Measurements from ENCODE around the gene PER3. TPM values are rescaled to one million over a fixed set of nuclear protein-coding genes. Genes with fewer than 3 reads are reported as not detected.

The PER3 gene
- total RNA-seq, 1 donor from 2014 or later = 3.2 TPM

GRCh38 chr1:7869136-7869920 lies 85.2 kb downstream of the PER3 start:
- intact Hi-C loops (cut with micrococcal nuclease) = no loop called here

DNA sequence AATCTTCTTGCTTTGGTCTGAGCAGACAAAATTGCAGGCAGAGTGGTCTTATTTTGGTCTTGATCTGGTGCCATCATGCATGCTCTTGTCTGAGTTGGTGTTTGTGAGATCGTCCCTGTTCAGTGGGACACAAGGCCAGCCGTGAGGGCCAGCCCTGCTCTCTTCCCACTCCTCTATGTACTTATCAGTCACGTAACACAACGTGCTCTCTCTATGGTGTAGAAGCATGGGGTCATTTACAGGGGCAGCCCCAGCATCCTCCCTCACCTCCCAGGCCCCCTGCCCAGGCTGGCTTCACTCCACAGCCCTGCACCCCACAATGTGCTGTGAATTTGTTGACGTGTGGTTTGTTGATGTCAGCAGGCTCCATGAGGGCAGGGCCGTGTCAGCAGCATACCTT lies 87.0 kb downstream of the PER3 start:
- intact Hi-C loops (cut with micrococcal nuclease) = no loop called here

GRCh38 chr1:7873801-7874795 lies 90.0 kb downstream of the PER3 start:
- intact Hi-C loops (cut with micrococcal nuclease) = no loop called here

DNA sequence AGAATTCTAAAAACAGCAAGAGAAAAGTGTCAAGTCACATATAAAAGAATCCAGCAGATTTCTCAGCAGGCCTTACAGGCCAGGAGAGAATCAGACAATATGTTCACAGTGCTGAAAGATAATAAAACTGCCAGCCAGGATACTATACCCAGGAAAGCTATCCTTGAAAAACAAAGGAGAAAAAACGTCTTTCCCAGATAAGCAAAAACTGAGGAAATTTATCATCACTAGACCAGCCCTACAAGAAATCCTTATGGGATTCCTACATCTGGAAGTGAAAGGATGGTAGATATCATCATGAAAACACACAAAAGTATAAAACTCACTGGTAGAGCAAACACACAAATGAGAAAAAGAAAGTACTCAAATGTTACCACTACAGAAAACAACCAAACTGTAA lies 93.9 kb downstream of the PER3 start:
- intact Hi-C loops (cut with micrococcal nuclease) = no loop called here

DNA sequence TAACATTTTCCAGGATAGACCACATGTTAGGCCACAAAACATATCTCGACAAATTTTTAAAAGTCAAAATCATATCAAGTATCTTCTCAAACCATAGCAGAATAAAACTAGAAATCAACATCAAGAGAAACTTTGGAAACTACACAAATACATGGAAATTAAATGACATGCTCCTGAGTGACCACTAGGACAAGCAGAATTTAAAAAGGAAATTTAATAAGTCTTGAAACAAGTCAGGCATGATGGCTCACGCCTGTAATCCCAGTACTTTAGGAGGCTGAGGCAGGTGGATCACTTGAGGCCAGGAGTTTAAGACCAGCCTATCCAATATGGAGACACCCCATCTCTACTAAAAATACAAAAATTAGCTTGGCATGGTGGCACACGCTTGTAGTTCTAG lies 95.1 kb downstream of the PER3 start:
- intact Hi-C loops (cut with micrococcal nuclease) = no loop called here

DNA sequence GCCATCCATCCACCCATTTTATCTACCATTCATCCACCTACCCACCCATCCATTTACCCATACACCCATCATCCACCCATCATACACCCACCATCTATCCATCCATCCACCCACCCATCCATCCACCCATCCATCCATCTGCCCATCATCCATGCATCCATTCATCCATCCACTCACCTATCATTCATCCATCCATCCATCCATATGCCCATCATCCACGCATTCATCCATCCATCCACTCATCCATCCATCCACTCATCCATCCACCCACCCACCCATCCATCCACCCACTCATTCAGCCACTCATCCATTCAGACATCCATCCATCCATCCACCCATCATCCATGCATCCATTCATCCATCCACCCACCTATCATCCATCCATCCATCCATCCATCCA lies 100.7 kb downstream of the PER3 start:
- intact Hi-C loops (cut with micrococcal nuclease) = no loop called here

DNA sequence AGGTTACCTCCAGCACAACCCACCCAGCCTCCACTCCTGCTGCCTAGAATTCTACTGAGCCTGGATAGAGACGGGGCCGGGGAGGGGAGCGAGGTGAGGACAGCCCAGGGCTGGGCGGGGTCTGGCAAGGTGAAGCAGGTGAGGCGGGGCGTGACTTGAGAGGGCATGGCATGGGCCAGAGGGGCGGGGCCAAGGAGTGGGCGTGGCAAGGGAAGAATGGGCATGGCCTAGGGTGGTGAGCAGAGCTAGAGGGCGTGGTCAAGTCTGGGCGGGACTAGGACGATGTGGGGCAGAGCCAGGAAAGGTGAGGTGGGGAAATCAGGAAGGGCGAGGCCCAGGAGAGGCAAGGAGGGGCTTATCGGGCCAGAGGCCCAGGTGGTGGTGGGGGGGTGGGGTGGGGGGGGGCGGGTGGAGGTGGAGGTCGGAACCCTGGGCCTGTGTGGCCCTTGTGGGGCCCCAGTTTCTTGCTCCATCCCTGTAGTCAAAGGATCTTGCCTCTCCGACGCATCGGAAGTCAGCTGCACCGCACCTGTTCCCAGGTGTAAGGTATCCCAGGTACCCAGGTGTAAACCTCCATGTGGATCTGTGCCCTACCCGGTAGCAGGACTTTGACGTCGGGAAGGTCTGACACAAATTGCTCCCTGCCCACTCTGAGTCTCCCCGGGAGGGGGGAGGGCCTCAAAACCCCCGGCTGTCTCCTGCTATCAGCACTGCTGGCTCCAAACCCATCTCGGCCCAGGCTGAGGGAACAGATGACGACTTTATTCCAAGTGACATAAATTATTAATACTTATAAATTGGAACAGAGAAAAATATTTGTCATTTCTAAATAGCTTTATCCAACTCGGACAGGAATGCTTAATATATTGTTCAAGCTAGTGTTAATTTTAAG lies 101.7 kb downstream of the PER3 start:
- intact Hi-C loops (cut with micrococcal nuclease) = no loop called here

GRCh38 chr1:7886405-7886745 lies 102.3 kb downstream of the PER3 start:
- intact Hi-C loops (cut with micrococcal nuclease) = no loop called here

DNA sequence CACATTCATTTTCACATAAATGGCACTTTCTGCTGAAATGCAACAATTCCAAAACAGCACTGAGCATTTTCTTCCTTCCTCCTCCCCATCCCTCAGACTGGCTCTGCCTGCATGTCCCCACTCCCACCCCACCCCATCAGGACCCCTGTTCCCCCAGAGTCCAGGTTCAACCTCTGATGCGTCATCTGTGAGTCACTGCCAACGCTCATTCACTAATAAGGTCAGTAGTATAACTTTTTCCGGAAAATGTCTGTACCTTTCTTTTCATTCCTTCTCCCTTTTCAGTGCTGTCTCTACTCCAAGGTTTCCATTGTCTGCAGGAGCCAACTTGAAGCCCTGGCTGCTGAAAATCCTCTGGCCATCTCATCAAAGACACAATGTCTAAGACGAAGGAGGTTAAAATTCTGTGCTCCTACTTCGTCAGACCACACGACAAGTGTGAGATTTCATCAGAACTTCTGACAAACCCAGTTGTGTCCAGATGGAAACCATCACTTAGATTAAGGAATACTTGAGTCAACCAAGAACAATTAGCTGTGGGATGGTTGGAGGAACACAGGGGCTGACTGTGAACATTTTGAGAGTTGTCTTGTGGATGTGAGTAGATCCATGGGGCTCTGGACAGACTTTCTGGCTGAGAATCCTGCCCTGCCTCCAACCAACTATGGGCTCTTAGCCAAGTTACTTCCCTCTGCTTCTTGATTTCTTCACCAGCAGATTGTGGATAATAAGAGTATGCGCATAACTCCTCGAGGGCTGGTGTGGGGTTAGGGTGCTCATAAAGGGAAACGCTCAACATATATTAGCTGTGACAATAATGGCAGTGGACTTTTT lies 104.4 kb downstream of the PER3 start:
- intact Hi-C loops (cut with micrococcal nuclease) = no loop called here

GRCh38 chr1:7890853-7891252 lies 106.8 kb downstream of the PER3 start:
- intact Hi-C loops (cut with micrococcal nuclease) = no loop called here

GRCh38 chr1:7891804-7892203 lies 107.7 kb downstream of the PER3 start:
- intact Hi-C loops (cut with micrococcal nuclease) = no loop called here

DNA sequence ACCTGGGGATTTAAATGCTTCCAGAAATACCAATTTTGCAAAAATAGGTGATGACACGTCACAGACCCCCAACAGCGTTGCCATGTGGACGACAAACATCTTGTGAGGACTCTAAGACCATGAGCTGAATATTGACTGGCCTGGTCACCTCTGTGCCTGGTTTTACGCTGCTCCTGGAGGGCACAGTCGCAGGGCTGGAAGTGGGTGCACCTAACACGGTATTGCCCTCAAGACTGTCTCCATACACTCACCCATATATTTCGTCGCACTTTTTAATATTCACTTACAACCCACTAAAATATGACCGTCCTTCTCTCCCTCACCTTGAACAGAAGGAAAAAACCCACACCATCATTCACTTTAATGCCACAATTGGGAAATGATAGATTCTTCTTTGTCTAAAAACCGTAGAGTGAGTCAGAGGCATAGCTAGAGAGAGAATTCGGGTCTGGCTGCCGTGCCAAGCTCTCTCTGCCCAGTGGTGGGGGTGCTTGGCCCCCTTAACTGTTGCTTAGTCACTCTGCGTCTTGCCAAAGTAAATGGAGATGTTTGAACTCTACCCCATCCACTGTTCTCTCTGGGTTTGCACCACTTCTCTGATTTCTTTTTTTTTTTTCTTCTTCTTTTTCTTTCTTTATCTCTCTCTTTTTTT lies 109.6 kb downstream of the PER3 start:
- intact Hi-C loops (cut with micrococcal nuclease) = no loop called here

Other genes starting within 250 kb of the PER3 start
- gene VAMP3, start 13.0 kb upstream of the PER3 start, total RNA-seq = 34.4 and 38.2 TPM in 2 replicates
- not detected in 2 replicates for gene UTS2, start 68.8 kb downstream of the PER3 start, total RNA-seq
- gene TNFRSF9, start 156.5 kb downstream of the PER3 start, total RNA-seq = 2.5 and 3.4 TPM in 2 replicates
- 300 and 303 TPM in 2 replicates for gene PARK7, start 177.4 kb downstream of the PER3 start, total RNA-seq
- gene ERRFI1, start 242.0 kb downstream of the PER3 start, total RNA-seq = 0.86 and 1.6 TPM in 2 replicates

All from T-helper 2 cell treated with Interferon-gamma antibody and Interleukin-4, amounts not matched to agents 100 ng/mL and 5 ng/mL, for 36 hours (primary cell).